Suprapubic skin (tissue), 4 donors: Measurements from ENCODE around the gene CROCC2. TPM values are rescaled to one million over a fixed set of nuclear protein-coding genes. Genes with fewer than 3 reads are reported as not detected.

ENCODE experiments used
- DNase-seq, 2 donors: peaks; one replicate each; pipeline ENCODE4 v3.0.0-alpha.2; 2019; ENCODE audit warnings: low spot score in 2 of 2
- H3K27ac ChIP-seq: fragments of 200-600 bp; sonication (generic); one replicate; pipeline ENCODE4 v1.5.1; 2019
- H3K27me3 ChIP-seq: fragments of 200-600 bp; sonication (generic); one replicate; pipeline ENCODE4 v1.5.1; 2019
- H3K36me3 ChIP-seq: fragments of 200-600 bp; sonication (generic); one replicate; pipeline ENCODE4 v1.5.1; 2019
- H3K4me1 ChIP-seq: fragments of 200-600 bp; sonication (generic); one replicate; pipeline ENCODE4 v1.5.1; 2019
- H3K4me3 ChIP-seq: fragments of 200-600 bp; sonication (generic); one replicate; pipeline ENCODE4 v1.5.1; 2019; ENCODE audit warnings: mild to moderate bottlenecking
- H3K9me3 ChIP-seq: fragments of 200-600 bp; sonication (generic); one replicate; pipeline ENCODE4 v1.5.1; 2019
- CTCF ChIP-seq, 2 donors: fragments of 200-600 bp in 1 of 2; fragments of 450-650 bp in 1 of 2; sonication (generic) in 1 of 2; IDR thresholded peaks; one replicate each; pipeline ENCODE4 v1.5.1; 2016 to 2019; ENCODE audit warnings: antibody characterized with exemption in 2 of 2, mild to moderate bottlenecking in 1 of 2, moderate library complexity in 1 of 2
- EP300 ChIP-seq: sonication (generic); formaldehyde crosslinking; IDR thresholded peaks from one replicate; pipeline ENCODE4 v1.6.1; 2017; ENCODE audit warnings: antibody characterized with exemption
- POLR2A ChIP-seq, 2 donors: fragments of 450-650 bp; IDR thresholded peaks; one replicate each; pipeline ENCODE4 v1.6.1; 2017; ENCODE audit warnings: antibody characterized with exemption in 2 of 2, mild to moderate bottlenecking in 2 of 2, moderate library complexity in 2 of 2
- POLR2AphosphoS5 ChIP-seq, 3 donors: sonication (generic); formaldehyde crosslinking; IDR thresholded peaks; one replicate each; pipeline ENCODE4 v1.6.1; 2017; ENCODE audit warnings: antibody characterized with exemption in 3 of 3
- WGBS: methylation state at CpG from one replicate; pipeline ENCODE4 v1.1.5; 2018; 5-methylcytosine and 5-hydroxymethylcytosine counted together
- total RNA-seq, 4 donors: library from RNA; depleted of rRNA; stranded (reverse); fragments of >200 nt; gene quantifications; one replicate each; pipeline ENCODE4 v1.1.0, GENCODE V29; 2016

CROCC2 gene
- total RNA-seq, 4 donors from 2014 or later = not detected

GRCh38 chr2:240947607-240948006, 41.5 kb downstream of the CROCC2 start:
- peak; percentile 46 to 68 for DNase-seq
- 68% methylated on average over 6 of the region's 7 CpGs for WGBS
- Histone ChIP-seq H3K27ac (no peak overlapping the region), H3K4me3 (no peak overlapping the region), H3K36me3 (no peaks in the 10 kb centered on the region), H3K9me3 (peaks cover 3% of the 10 kb centered on the region), H3K27me3 (no peaks in the 10 kb centered on the region), H3K4me1 (peaks cover 4% of the 10 kb centered on the region)
- no peak for TF ChIP-seq CTCF (IDR thresholded peaks at IDR 0.05)
- TF ChIP-seq POLR2A (IDR thresholded peaks at IDR 0.05) = no peak
- no peak for TF ChIP-seq POLR2AphosphoS5 (IDR thresholded peaks at IDR 0.05)
- no peak for TF ChIP-seq EP300

- H3K27me3 ChIP-seq = no peaks in the 10 kb centered on the region
- peaks cover 4% of the 10 kb centered on the region for H3K4me1 ChIP-seq
- H3K9me3 ChIP-seq = peaks cover 3% of the 10 kb centered on the region
- no peak overlapping the region for H3K27ac ChIP-seq
- H3K36me3 ChIP-seq = no peaks in the 10 kb centered on the region
- WGBS = 90% methylated on average over 8 of the region's 8 CpGs
- peak; percentile 18 to 52 for DNase-seq
- no peak overlapping the region for H3K4me3 ChIP-seq
- TF ChIP-seq CTCF (IDR thresholded peaks at IDR 0.05) (no peak), POLR2A (IDR thresholded peaks at IDR 0.05) (no peak), POLR2AphosphoS5 (IDR thresholded peaks at IDR 0.05) (no peak), EP300 (no peak)
Measured at GRCh38 chr2:240948086-240948485, 42.0 kb downstream of the CROCC2 start.

GRCh38 chr2:240948905-240949790, 43.0 kb downstream of the CROCC2 start:
- no peak for TF ChIP-seq POLR2AphosphoS5 (IDR thresholded peaks at IDR 0.05)
- no peak for TF ChIP-seq CTCF (IDR thresholded peaks at IDR 0.05)
- TF ChIP-seq POLR2A (IDR thresholded peaks at IDR 0.05) = no peak
- TF ChIP-seq EP300 = no peak
- Histone ChIP-seq H3K4me3 (no peak overlapping the region), H3K36me3 (no peaks in the 10 kb centered on the region), H3K9me3 (peaks cover 3% of the 10 kb centered on the region), H3K27me3 (no peaks in the 10 kb centered on the region), H3K27ac (no peak overlapping the region), H3K4me1 (peaks cover 4% of the 10 kb centered on the region)
- 92% methylated on average over 17 of the region's 23 CpGs for WGBS
- peak; percentile 49 to 70 for DNase-seq

GRCh38 chr2:240949791-240950705, 43.9 kb downstream of the CROCC2 start:
- peaks cover 4% of the 10 kb centered on the region for H3K4me1 ChIP-seq
- no peak overlapping the region for H3K4me3 ChIP-seq
- no peaks in the 10 kb centered on the region for H3K36me3 ChIP-seq
- peak; percentile 30 to 66 for DNase-seq
- no peak for TF ChIP-seq POLR2AphosphoS5 (IDR thresholded peaks at IDR 0.05)
- TF ChIP-seq POLR2A (IDR thresholded peaks at IDR 0.05) = no peak
- TF ChIP-seq EP300 = no peak
- TF ChIP-seq CTCF (IDR thresholded peaks at IDR 0.05) = no peak
- WGBS = 88% methylated on average over 12 of the region's 14 CpGs
- no peak overlapping the region for H3K27ac ChIP-seq
- peaks cover 3% of the 10 kb centered on the region for H3K9me3 ChIP-seq
- H3K27me3 ChIP-seq = peaks cover 4% of the 10 kb centered on the region
